Activated CD8-positive, alpha-beta memory T cell treated with anti-CD3 and anti-CD28 coated beads, Interleukin-2, amount 50 U/mL, for 24 hours (primary cell): ENCODE results near the gene ASAP2.

Source experiments
- DNase-seq: peaks from one replicate; pipeline ENCODE4 v3.0.0-alpha.2; 2020; ENCODE audit errors: extremely low read depth

ASAP2 gene

GRCh38 chr2:9275399-9275798, 68.8 kb downstream of the ASAP2 start:
- DNase-seq, result no peak

- DNase-seq, result no peak
These were observed 69.5 kb downstream of the ASAP2 start for GRCh38 chr2:9276074-9276473.

- DNase-seq, result no peak
These were observed 70.4 kb downstream of the ASAP2 start for GRCh38 chr2:9276901-9277451.

- DNase-seq, result no peak
These were observed 71.8 kb downstream of the ASAP2 start for GRCh38 chr2:9278439-9278838.

GRCh38 chr2:9279426-9279825, 72.8 kb downstream of the ASAP2 start:
- no peak for DNase-seq

GRCh38 chr2:9280224-9280623, 73.6 kb downstream of the ASAP2 start:
- DNase-seq, result no peak

GRCh38 chr2:9281145-9281544, 74.5 kb downstream of the ASAP2 start:
- no peak for DNase-seq

GRCh38 chr2:9282128-9283112, 75.8 kb downstream of the ASAP2 start:
- DNase-seq, result no peak

GRCh38 chr2:9284521-9285297, 78.1 kb downstream of the ASAP2 start:
- no peak for DNase-seq

DNA sequence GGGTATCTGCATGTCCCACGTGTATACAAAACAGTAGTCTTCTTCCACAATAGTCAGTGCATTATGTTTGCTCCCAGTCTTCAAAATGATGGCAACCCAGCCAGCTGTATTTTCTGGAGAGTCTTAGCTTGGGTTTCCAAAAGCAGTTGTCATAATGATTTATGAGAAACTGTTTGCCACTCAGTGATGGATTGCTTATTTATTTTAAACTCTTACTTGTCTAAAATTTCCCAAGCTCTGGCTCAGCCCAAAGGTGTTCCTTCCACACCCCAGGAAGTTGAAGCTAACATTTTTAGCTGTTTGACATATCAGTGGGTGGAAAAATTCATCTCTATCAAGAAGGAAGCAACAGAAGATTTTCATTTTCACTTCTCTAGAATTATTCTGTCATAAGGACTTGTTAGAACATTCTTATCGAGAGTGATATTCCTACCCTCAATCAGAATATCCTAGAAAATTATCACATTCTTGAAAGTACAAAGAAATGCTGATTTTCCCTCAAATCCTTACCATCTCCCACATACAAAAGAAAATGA, 78.8 kb downstream of the ASAP2 start:
- no peak for DNase-seq

- DNase-seq, result no peak
These were observed 79.3 kb downstream of the ASAP2 start for GRCh38 chr2:9285921-9286320.

DNA sequence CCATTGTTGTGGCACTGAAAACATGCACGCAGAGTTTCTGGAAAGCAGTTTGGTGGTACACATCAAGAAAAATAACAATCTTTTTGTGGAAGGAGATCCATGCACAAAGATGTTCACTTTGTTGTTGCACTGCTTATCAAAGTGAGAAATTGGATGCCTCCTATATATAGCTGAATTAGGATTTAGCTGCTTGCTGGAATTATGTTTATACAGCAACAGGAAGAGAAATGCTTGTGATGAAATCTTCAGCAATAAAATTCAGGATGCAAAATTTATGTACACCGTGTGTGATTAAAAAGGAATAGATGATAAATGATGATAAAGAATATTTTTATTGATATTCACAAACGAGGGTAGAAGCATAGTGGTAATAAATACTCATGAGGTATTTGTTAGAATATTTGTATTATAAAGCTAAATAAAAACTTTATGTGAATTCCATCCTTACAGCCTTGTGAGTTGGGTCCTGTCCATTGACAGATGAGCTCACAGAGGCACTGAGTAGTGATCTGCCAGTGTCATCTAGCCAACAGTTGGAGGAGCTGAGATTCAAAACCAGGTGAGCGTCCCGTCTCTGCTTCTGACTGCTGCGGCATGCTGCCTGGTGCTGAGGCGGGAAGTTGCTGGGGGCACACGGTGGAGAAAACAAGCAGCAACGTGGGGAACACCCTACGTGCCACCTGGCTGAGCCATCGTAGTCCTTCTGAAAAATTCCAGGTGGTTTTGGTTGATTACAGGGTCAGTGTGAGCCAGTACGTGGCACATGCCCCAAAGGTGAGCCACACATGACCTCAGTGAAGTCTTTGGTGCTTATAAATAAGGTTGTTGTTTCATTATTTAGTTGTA, 80.2 kb downstream of the ASAP2 start:
- DNase-seq, result no peak

- DNase-seq, result no peak
These were observed 80.9 kb downstream of the ASAP2 start for GRCh38 chr2:9287400-9288045.

- DNase-seq, result no peak
These were observed 81.6 kb downstream of the ASAP2 start for GRCh38 chr2:9288233-9288632.

- DNase-seq, result no peak
These were observed 82.2 kb downstream of the ASAP2 start for GRCh38 chr2:9288681-9289338.

DNA sequence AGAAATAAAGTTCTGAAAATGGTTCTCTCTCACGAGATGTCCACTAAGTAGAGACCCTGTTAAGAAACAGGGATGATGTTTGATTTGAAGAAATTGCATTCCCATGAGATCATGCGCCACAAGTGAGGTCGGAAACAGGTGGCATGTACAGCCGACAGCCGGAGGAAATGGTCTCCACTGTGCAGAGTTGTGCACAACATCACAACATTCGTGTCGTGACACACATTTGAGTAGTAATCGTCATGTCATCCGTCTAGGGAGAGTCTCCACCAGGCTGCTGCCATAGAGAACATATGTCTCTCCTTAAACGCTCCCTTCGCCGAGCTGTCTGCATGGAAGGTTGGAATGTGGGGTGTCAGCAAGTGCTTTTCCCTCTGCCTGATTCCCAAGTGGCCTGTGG, 84.7 kb downstream of the ASAP2 start:
- DNase-seq, result no peak

GRCh38 chr2:9291866-9292265, 85.3 kb downstream of the ASAP2 start:
- DNase-seq, result no peak

DNA sequence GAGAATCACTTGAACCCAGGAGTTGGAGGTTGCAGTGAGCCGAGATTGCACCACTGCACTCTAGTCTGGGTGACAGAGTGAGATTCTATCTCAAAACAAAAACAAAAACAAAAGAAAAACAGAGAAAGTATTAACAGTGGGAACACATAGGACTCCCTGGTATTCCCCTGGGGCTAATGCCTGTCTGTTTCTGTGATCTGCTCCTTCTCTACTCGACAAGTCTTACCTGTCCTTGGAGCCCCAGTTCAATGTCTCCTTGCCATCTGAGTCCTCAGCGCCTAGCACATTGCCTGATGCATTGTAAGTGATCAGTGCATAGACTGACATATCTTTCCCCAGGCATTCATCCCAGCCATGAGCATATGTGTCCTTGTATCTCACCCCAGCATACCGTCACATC, 85.8 kb downstream of the ASAP2 start:
- no peak for DNase-seq

DNA sequence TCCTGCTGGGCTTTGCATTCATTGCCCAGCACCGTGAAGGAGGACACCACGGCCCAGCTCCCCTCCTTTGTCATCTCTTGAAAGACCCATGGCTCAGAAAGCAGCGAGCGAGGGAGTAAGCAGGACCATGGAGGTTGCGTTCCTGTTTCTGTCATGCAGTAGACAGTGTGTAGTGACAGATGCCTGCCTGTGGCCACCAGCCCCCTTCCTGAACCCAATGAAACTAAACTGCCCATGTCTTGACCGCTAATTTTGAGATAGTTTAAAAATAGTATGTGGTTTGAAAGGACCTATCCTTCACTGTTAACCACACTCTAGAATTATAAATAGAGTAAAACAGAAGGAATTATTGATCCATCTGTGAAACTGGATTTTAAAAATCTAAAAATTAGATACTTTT, 88.2 kb downstream of the ASAP2 start:
- no peak for DNase-seq

- DNase-seq, result no peak
These were observed 89.9 kb downstream of the ASAP2 start for GRCh38 chr2:9296559-9296958.
